Body of pancreas (tissue), 4 donors: ENCODE data around the gene MOSMO. TPM values are rescaled to one million over a fixed set of nuclear protein-coding genes. Genes with fewer than 3 reads are reported as not detected.

Source experiments
- ATAC-seq: fragments of 150-250 bp; one replicate; pipeline ENCODE4 v1.9.1; 2016
- DNase-seq, 4 donors: peaks; one replicate each; pipeline ENCODE4 v3.0.0-alpha.2; 2019
- H3K27ac ChIP-seq, 4 donors: fragments of 200-600 bp; sonication (generic); 1 replicate in 3 of 4; 2 replicates in 1 of 4; pipeline versions ENCODE4 v1.5.1 to v1.6.1; 2016 to 2019; ENCODE audit warnings: mild to moderate bottlenecking in 1 of 4, mixed read lengths in 1 of 4, moderate library complexity in 1 of 4
- H3K27me3 ChIP-seq, 2 donors: fragments of 200-600 bp; sonication (generic); one replicate each; pipeline ENCODE4 v1.6.0; 2016; ENCODE audit warnings: mild to moderate bottlenecking in 1 of 2
- H3K36me3 ChIP-seq, 2 donors: fragments of 200-600 bp; sonication (generic); replicated peaks in 1 of 2; 2 replicates each; pipeline ENCODE4 v1.5.1; 2016; ENCODE audit warnings: low read depth in 2 of 2; ENCODE audit not compliant: insufficient read depth in 1 of 2
- H3K4me1 ChIP-seq: fragments of 200-600 bp; sonication (generic); one replicate; pipeline ENCODE4 v1.6.0; 2016
- H3K4me3 ChIP-seq, 2 donors: fragments of 200-600 bp; sonication (generic); 1 replicate in 1 of 2; 2 replicates in 1 of 2; pipeline ENCODE4 v1.5.1; 2016 to 2019
- H3K9me3 ChIP-seq, 3 donors: fragments of 200-600 bp; sonication (generic); 1 replicate in 2 of 3; 2 replicates in 1 of 3; pipeline ENCODE4 v1.5.1; 2016
- POLR2A ChIP-seq, 3 donors: fragments of 450-650 bp; IDR thresholded peaks; one replicate each; pipeline ENCODE4 v1.6.1; 2016; ENCODE audit warnings: antibody characterized with exemption in 3 of 3, mild to moderate bottlenecking in 2 of 3
- WGBS, 2 donors: methylation state at CpG; one replicate each; pipeline ENCODE4 v1.1.5; 2017; 5-methylcytosine and 5-hydroxymethylcytosine counted together
- intact Hi-C: fragments of 100-400 bp; cut with DNase I; formaldehyde crosslinking; loops from one replicate; pipeline ENCODE4 v1.15.1; 2023
- total RNA-seq, 2 donors: library from RNA; depleted of rRNA; stranded (reverse); fragments of >200 nt; gene quantifications; one replicate each; pipeline ENCODE4 v1.1.0, GENCODE V29; 2016
- TF ChIP-seq, protein P1 (sequence below), 7 experiments: fragments of 450-650 bp in 4 of 7; fragments of 200-600 bp in 3 of 7; sonication (generic) in 3 of 7; IDR thresholded peaks; one replicate each; pipeline ENCODE4 v1.5.1; 2016 to 2019; ENCODE audit warnings: antibody characterized with exemption in 7 of 7

The MOSMO gene
- total RNA-seq, 2 donors from 2014 or later = 3.6 to 13.2 TPM

DNA sequence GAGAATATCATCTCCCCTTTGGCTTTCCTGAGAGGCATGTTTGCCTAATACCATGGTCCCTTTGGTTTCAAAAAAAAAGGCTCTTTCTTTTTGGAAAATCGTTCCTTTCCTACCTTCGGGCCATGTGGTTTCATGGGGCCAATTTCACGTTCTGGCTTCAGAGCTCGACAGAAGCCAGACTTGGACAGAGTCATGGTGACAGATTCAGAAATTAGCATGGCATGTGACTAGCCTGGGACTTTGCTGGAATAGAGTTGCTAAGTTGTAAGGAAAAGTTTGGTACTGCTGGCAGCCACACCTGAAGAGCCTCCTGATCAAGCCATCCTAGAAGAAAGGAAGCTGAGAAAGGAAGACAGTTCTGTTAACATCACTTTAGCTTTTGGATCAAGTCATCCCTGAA is 82.0 kb downstream of the MOSMO start:
- H3K27me3 ChIP-seq = no peaks in the 10 kb centered on the region
- H3K27ac ChIP-seq = no peak overlapping the region
- no peaks in the 10 kb centered on the region for H3K36me3 ChIP-seq
- ATAC-seq (no peak), DNase-seq (no peak)
- no peak for TF ChIP-seq POLR2A (IDR thresholded peaks at IDR 0.05)
- TF ChIP-seq, protein P1, sequence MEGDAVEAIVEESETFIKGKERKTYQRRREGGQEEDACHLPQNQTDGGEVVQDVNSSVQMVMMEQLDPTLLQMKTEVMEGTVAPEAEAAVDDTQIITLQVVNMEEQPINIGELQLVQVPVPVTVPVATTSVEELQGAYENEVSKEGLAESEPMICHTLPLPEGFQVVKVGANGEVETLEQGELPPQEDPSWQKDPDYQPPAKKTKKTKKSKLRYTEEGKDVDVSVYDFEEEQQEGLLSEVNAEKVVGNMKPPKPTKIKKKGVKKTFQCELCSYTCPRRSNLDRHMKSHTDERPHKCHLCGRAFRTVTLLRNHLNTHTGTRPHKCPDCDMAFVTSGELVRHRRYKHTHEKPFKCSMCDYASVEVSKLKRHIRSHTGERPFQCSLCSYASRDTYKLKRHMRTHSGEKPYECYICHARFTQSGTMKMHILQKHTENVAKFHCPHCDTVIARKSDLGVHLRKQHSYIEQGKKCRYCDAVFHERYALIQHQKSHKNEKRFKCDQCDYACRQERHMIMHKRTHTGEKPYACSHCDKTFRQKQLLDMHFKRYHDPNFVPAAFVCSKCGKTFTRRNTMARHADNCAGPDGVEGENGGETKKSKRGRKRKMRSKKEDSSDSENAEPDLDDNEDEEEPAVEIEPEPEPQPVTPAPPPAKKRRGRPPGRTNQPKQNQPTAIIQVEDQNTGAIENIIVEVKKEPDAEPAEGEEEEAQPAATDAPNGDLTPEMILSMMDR (IDR thresholded peaks at IDR 0.05) = no peak
- no peaks in the 10 kb centered on the region for H3K9me3 ChIP-seq
- no peak overlapping the region for H3K4me3 ChIP-seq
- WGBS, 2 donors = 89% methylated on average over 4 of the region's 4 CpGs
- peaks cover 11% of the 10 kb centered on the region for H3K4me1 ChIP-seq
- intact Hi-C loops = no loop called here

DNA sequence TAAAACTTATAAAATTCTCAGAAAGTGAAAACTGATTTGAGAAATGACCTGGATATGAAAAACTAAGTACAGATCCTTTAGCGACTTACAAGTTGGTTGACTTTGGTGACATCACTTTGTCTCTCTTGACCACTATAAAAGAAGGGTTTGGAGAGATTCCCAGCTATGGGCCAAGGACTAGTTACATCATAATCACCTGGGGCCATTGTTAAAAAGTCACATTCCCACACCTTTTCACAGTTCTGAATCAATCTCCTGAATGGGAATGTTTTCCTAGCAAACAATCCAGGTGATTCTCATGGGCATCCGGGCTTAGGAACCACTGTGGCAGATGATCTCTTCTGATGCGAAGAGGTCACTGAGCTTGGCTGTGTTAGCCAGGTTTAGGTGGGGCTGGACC is 83.8 kb downstream of the MOSMO start:
- intact Hi-C loops = no loop called here
- TF ChIP-seq POLR2A (IDR thresholded peaks at IDR 0.05) = no peak
- TF ChIP-seq, protein P1 (IDR thresholded peaks at IDR 0.05) = no peak
- Histone ChIP-seq H3K36me3 (no peaks in the 10 kb centered on the region), H3K4me3 (no peak overlapping the region), H3K9me3 (no peaks in the 10 kb centered on the region), H3K4me1 (peaks cover 11% of the 10 kb centered on the region), H3K27me3 (no peaks in the 10 kb centered on the region), H3K27ac (no peak overlapping the region)
- no peak for ATAC-seq
- DNase-seq = no peak
- 54% methylated on average over 3 of the region's 3 CpGs for WGBS, 2 donors

DNA sequence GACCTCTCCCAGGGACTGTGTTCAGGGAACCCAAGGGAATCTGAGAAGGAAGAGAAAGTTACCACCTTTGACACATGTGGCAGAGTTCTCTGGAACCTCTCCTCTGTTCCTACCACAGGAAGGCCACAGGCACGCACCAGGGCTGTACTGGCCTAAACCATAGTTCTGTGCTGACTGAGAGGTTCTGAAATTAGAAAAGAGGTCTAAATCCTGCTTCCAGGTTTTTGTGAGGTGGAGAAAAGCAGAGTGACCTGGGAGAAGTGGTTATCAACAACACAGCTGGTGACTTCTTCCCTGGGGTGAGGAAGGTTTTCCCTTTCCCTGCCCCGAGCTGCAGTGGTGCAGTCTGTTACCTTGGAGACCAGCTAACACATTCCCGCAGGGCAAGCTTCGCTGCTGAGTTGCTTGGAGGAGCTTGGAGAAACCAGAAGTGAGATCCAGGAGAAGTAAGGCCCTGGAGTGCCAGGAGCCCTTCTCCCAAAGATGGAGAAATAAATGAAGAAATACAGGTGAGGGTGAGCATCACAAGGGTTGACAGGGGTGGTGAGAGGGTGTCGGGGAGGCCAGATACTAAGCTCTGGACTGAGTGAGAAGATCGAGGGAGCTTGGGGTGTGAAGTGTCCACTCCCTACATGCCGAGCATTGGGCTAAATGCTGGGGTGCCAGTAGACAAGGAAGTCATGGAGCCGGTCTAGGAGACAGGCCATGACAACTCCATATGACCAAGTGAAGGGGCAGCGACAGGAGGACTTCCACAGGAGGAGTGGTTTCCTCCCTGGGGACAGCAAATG is 84.4 kb downstream of the MOSMO start, which contains the start of gene VWA3A:
VWA3A (plus strand) TSS at position 399 of the 791 bp plus-strand sequence; CDS start at position 496, 97 bp downstream.
- ATAC-seq (peak; percentile 73), DNase-seq (peak; percentile 14 to 39 (median 18))
- no peaks in the 10 kb centered on the region for H3K27me3 ChIP-seq
- peaks cover 11% of the 10 kb centered on the region for H3K4me1 ChIP-seq
- TF ChIP-seq, protein P1 (IDR thresholded peaks at IDR 0.05) = no peak
- no peak for TF ChIP-seq POLR2A (IDR thresholded peaks at IDR 0.05)
- 28 to 39% methylated on average over 8 to 9 of the region's 9 CpGs for WGBS, 2 donors
- intact Hi-C loops = no loop called here
- no peak within 1 kb of the TSS for H3K4me3 ChIP-seq
- no peaks in the 10 kb centered on the region for H3K36me3 ChIP-seq
- no peak within 1 kb of the TSS for H3K27ac ChIP-seq
- H3K9me3 ChIP-seq = no peaks in the 10 kb centered on the region

DNA sequence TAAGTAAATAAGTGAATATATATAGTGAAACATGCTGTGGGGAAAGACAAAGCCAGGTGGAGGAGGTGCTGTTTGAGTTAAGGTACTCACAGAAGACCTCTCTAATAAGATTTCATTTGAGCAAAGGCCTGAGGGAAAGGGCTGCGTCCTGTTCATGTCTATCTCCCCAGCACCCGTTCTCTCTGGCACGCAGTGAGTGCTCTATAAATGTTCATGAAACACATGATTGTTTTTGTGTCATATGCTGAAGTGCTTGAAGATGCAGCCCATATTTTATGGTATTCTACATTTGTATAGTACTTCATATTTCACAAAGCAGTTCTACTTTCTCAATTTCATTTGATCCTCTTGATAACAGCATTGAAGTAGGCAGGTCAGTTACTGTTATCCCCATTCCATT is 85.4 kb downstream of the MOSMO start:
- DNase-seq (no peak), ATAC-seq (no peak)
- WGBS, 2 donors = 69 to 71% methylated on average over 3 of the region's 3 CpGs
- H3K36me3 ChIP-seq = no peaks in the 10 kb centered on the region
- H3K4me1 ChIP-seq = peaks cover 11% of the 10 kb centered on the region
- no peak overlapping the region for H3K4me3 ChIP-seq
- no peaks in the 10 kb centered on the region for H3K9me3 ChIP-seq
- intact Hi-C loops = no loop called here
- no peaks in the 10 kb centered on the region for H3K27me3 ChIP-seq
- H3K27ac ChIP-seq = no peak overlapping the region
- TF ChIP-seq POLR2A (IDR thresholded peaks at IDR 0.05) = no peak
- TF ChIP-seq, protein P1 (IDR thresholded peaks at IDR 0.05) = no peak

DNA sequence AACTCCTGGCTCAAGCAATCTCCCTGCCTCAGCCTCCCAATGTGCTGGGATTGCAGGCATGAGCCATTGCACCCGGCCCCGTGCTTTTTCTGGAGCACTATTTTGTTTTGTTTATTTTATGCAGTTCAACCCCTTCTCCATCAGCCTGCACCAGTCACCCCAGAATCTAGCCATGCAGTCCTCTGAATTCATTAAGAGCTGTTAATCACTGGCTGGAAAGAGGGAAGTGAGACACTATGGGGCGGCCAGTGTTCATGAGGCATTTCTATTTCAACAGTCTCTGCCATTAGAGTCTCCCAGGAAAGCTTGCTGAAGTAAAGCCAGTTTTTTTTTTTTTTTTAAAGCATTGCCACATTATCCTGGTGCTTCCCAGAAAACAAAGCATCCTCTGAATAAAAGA is 86.1 kb downstream of the MOSMO start:
- 60 to 64% methylated on average over 3 of the region's 3 CpGs for WGBS, 2 donors
- no peaks in the 10 kb centered on the region for H3K9me3 ChIP-seq
- peaks cover 11% of the 10 kb centered on the region for H3K4me1 ChIP-seq
- DNase-seq = no peak
- TF ChIP-seq POLR2A (IDR thresholded peaks at IDR 0.05) = no peak
- TF ChIP-seq, protein P1 (IDR thresholded peaks at IDR 0.05) = no peak
- no peak overlapping the region for H3K27ac ChIP-seq
- H3K27me3 ChIP-seq = no peaks in the 10 kb centered on the region
- no peaks in the 10 kb centered on the region for H3K36me3 ChIP-seq
- no peak overlapping the region for H3K4me3 ChIP-seq
- no peak for ATAC-seq
- intact Hi-C loops = no loop called here
